Activated CD4-positive, CD25-positive, alpha-beta regulatory T cell treated with anti-CD3 and anti-CD28 coated beads, Interleukin-2, amount 50 U/mL, for 16 hours (primary cell): ENCODE measurements around the gene SETX.

Source experiments
- DNase-seq: peaks from one replicate; pipeline ENCODE4 v3.0.0-alpha.2; 2020; ENCODE audit warnings: low read depth, low spot score

Gene SETX

GRCh38 chr9:132218208-132218607 lies 136.6 kb downstream of the SETX start:
- DNase-seq = no peak

GRCh38 chr9:132216861-132217619 lies 137.7 kb downstream of the SETX start:
- DNase-seq = no peak

- no peak for DNase-seq
Observed at GRCh38 chr9:132214027-132214622, 140.7 kb downstream of the SETX start.

GRCh38 chr9:132211570-132211969 lies 143.2 kb downstream of the SETX start:
- DNase-seq = no peak
